Bronchial epithelial cell (primary cell): ENCODE data around the gene AMIGO2. TPM values are rescaled to one million over a fixed set of nuclear protein-coding genes. Genes with fewer than 3 reads are reported as not detected.

Source experiments
- DNase-seq: peaks from one replicate; pipeline ENCODE4 v3.0.0-alpha.2; 2010; ENCODE audit warnings: low read depth
- FAIRE-seq: peaks from 2 replicates; lab custom pipeline; 2011; peaks lifted over from hg19 to GRCh38; lab: Jason Lieb, UNC
- H3K27me3 ChIP-seq: 2 replicates; pipeline ENCODE4 v1.5.1; 2011; ENCODE audit warnings: low read length; ENCODE audit not compliant: control insufficient read depth, insufficient read depth
- H3K36me3 ChIP-seq: 2 replicates; pipeline ENCODE4 v1.5.1; 2011; ENCODE audit warnings: low read length; ENCODE audit not compliant: control insufficient read depth, insufficient read depth
- H3K4me3 ChIP-seq: 2 replicates; pipeline ENCODE4 v1.5.1; 2011; ENCODE audit warnings: mild to moderate bottlenecking, low read depth, low read length, control low read depth
- CTCF ChIP-seq: IDR thresholded peaks from 2 replicates; pipeline ENCODE4 v1.5.1; 2011; ENCODE audit warnings: mild to moderate bottlenecking, moderate library complexity, low read length, control low read depth, inconsistent platforms; ENCODE audit not compliant: insufficient read depth, severe bottlenecking
- total RNA-seq: library from RNA; depleted of rRNA; stranded (reverse); fragments of >200 nt; gene quantifications from 2 replicates; pipeline ENCODE4 v1.2.1, GENCODE V29; 2014

The AMIGO2 gene
- total RNA-seq, 1 donor from 2014 or later, result 61.1 TPM

- TF ChIP-seq CTCF, result no peak
- H3K4me3 ChIP-seq, result no peak overlapping the region
- no peak for FAIRE-seq
- H3K36me3 ChIP-seq, result no peaks in the 10 kb centered on the region
- no peak for DNase-seq
- no peaks in the 10 kb centered on the region for H3K27me3 ChIP-seq
These were observed 31.2 kb downstream of the AMIGO2 start for GRCh38 chr12:47048541-47048940.

GRCh38 chr12:47041327-47041726 lies 38.4 kb downstream of the AMIGO2 start:
- no peak for TF ChIP-seq CTCF
- DNase-seq (no peak), FAIRE-seq (no peak)
- H3K4me3 ChIP-seq, result no peak overlapping the region
- H3K36me3 ChIP-seq, result no peaks in the 10 kb centered on the region
- no peaks in the 10 kb centered on the region for H3K27me3 ChIP-seq

GRCh38 chr12:47039756-47040155 lies 40.0 kb downstream of the AMIGO2 start:
- H3K36me3 ChIP-seq, result no peaks in the 10 kb centered on the region
- no peaks in the 10 kb centered on the region for H3K27me3 ChIP-seq
- no peak for FAIRE-seq
- no peak for TF ChIP-seq CTCF
- no peak overlapping the region for H3K4me3 ChIP-seq
- DNase-seq, result no peak

GRCh38 chr12:47039079-47039478 lies 40.7 kb downstream of the AMIGO2 start:
- no peak for TF ChIP-seq CTCF
- FAIRE-seq (no peak), DNase-seq (no peak)
- Histone ChIP-seq H3K36me3 (no peaks in the 10 kb centered on the region), H3K4me3 (no peak overlapping the region), H3K27me3 (no peaks in the 10 kb centered on the region)

GRCh38 chr12:47038270-47038748 lies 41.5 kb downstream of the AMIGO2 start:
- FAIRE-seq (no peak), DNase-seq (no peak)
- no peak for TF ChIP-seq CTCF
- H3K27me3 ChIP-seq, result no peaks in the 10 kb centered on the region
- H3K4me3 ChIP-seq, result no peak overlapping the region
- no peaks in the 10 kb centered on the region for H3K36me3 ChIP-seq

DNA sequence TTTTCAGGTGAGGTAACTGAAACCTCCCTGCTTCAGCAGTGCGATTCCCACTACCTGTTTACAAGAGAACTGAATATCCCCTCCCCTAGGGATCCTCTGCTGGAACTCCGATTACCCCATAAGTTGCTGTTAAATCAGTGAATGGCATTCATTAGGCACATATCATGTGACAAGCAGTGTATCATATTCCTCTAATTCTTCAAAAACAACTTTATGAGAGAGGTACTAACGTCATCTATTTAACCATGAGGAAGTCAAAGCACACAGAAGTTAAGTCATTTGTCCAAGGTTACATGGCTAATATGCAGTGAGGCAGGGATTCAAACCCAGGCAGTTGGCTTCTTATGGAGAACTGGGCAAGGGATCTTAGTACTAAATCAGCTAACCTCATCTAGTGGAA lies 44.3 kb downstream of the AMIGO2 start:
- no peak for DNase-seq
- TF ChIP-seq CTCF, result no peak
- H3K4me3 ChIP-seq, result no peak overlapping the region
- H3K36me3 ChIP-seq, result no peaks in the 10 kb centered on the region
- FAIRE-seq, result no peak
- no peaks in the 10 kb centered on the region for H3K27me3 ChIP-seq
